PFSK-1 (cell line): Measurements from ENCODE around the gene CD63.

Experiments
- FOXP2 ChIP-seq: optimal IDR thresholded peaks from 2 replicates; pipeline ENCODE3; 2011; ENCODE audit warnings: borderline replicate concordance, control low read depth, inconsistent platforms; ENCODE audit not compliant: insufficient read depth; ENCODE audit errors: extremely low read length, extremely low read depth
- POLR2AphosphoS5 ChIP-seq: IDR thresholded peaks from 2 replicates; pipeline ENCODE4 v1.6.1; 2012; ENCODE audit warnings: low read depth, mild to moderate bottlenecking, control low read depth, low read length, moderate library complexity
- REST ChIP-seq, 2 experiments: IDR thresholded peaks; 2 replicates each; pipeline versions ENCODE4 v1.6.1 to v1.8.0; 2011 to 2012; ENCODE audit warnings: low read depth in 2 of 2, low read length in 2 of 2, control low read depth in 1 of 2, inconsistent platforms in 1 of 2, mild to moderate bottlenecking in 1 of 2, moderate library complexity in 1 of 2; ENCODE audit not compliant: insufficient read depth in 1 of 2
- SIN3A ChIP-seq: IDR thresholded peaks from 2 replicates; pipeline ENCODE4 v1.6.1; 2012; ENCODE audit warnings: mild to moderate bottlenecking, low read length, moderate library complexity, borderline replicate concordance; ENCODE audit not compliant: insufficient read depth
- TAF1 ChIP-seq: IDR thresholded peaks from 2 replicates; pipeline ENCODE4 v1.6.1; 2012; ENCODE audit warnings: low read length, control low read depth, borderline replicate concordance; ENCODE audit not compliant: insufficient read depth

The CD63 gene

GRCh38 chr12:55693323-55694187 is 35.3 kb downstream of the CD63 start:
- no peak for TF ChIP-seq TAF1
- no peak for TF ChIP-seq REST (IDR thresholded peaks at IDR 0.05; ENCODE audit: insufficient read depth in 1 of 2, low read depth in 2 of 2, low read length in 2 of 2)
- no peak for TF ChIP-seq FOXP2
- no peak for TF ChIP-seq SIN3A
- no peak for TF ChIP-seq POLR2AphosphoS5

DNA sequence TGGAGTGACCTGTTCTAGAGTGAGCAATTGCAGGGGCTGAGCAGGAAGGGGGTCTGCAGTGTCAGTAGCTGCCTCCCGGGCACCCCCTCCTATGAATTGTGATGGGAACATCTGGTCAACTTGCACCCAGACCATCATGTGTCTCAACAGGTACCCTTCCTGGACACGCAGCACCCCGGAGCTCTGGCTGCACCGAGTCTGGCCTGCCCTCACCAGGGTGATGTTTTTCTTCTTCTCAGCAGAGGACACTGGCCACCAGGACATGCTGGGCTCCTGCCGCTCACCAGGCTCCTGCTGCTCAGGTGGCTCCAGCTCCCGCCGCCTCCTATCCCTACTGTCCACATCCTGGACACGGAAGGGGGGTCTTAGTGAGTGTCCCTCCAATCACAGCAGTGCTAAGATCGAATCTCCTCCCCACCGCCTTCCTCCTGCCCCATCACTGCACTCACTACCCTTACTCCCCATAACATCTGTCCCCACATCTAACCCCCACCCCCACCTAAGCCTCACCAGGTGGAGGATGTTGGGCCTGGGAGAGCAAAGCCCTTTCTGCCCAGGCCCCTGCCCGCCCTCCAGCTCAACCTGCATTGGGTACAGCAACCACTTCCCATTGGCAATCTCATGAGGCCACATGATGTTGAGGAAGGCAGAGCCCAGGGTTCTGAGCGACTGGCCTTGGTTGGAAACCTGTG is 36.0 kb downstream of the CD63 start:
- TF ChIP-seq REST (IDR thresholded peaks at IDR 0.05; ENCODE audit: insufficient read depth in 1 of 2, low read depth in 2 of 2, low read length in 2 of 2), result no peak
- TF ChIP-seq SIN3A, result no peak
- no peak for TF ChIP-seq TAF1
- no peak for TF ChIP-seq POLR2AphosphoS5
- no peak for TF ChIP-seq FOXP2

- TF ChIP-seq FOXP2, result no peak
- no peak for TF ChIP-seq POLR2AphosphoS5
- TF ChIP-seq SIN3A, result no peak
- no peak for TF ChIP-seq REST (IDR thresholded peaks at IDR 0.05; ENCODE audit: insufficient read depth in 1 of 2, low read depth in 2 of 2, low read length in 2 of 2)
- TF ChIP-seq TAF1, result no peak
Measured at GRCh38 chr12:55688716-55689655, 39.8 kb downstream of the CD63 start.

DNA sequence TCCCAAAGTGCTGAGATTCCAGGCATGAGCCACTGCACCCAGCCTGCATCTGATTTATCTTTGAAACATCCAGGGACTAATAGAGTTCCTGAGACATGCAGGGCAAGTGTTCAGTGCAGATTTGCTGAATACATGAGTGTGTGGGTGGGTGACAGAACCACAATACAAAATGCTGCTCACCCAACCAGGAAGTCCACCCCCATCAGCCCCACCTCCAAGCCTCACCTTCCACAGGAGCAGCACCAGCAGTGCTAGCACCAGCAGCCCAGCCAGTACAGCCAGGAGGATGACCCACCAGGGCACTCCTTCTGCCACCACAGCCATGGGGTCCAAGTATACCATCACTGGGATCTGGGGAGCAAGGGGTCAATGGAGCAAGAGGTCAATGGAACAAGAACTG is 41.1 kb downstream of the CD63 start:
- TF ChIP-seq REST (IDR thresholded peaks at IDR 0.05; ENCODE audit: insufficient read depth in 1 of 2, low read depth in 2 of 2, low read length in 2 of 2) (no peak), SIN3A (no peak), FOXP2 (no peak), POLR2AphosphoS5 (no peak), TAF1 (no peak)
